NCI-H1092 (cell line): ENCODE data around the gene ZNF407.

Experiments used
- DNase-seq: peaks from one replicate; lab custom pipeline; 2025; lab: John Stamatoyannopoulos, UW

Gene ZNF407

GRCh38 chr18:74832381-74832780 is 234.7 kb downstream of the ZNF407 start:
- DNase-seq: no peak

GRCh38 chr18:74832999-74833398 is 235.3 kb downstream of the ZNF407 start:
- no peak for DNase-seq

GRCh38 chr18:74834424-74835309 is 237.0 kb downstream of the ZNF407 start:
- no peak for DNase-seq

GRCh38 chr18:74836296-74837139 is 238.8 kb downstream of the ZNF407 start:
- peak; percentile 84 for DNase-seq

- no peak for DNase-seq
Measured at GRCh38 chr18:74840492-74841167, 243.0 kb downstream of the ZNF407 start.

- DNase-seq: no peak
Measured at GRCh38 chr18:74841248-74841647, 243.6 kb downstream of the ZNF407 start.

GRCh38 chr18:74849301-74849700 is 251.6 kb downstream of the ZNF407 start:
- DNase-seq: no peak

GRCh38 chr18:74856434-74856833 is 258.8 kb downstream of the ZNF407 start:
- no peak for DNase-seq

- peak; percentile 25 for DNase-seq
Measured at GRCh38 chr18:74856928-74857327, 259.3 kb downstream of the ZNF407 start.

- no peak for DNase-seq
Measured at GRCh38 chr18:74857901-74858300, 260.2 kb downstream of the ZNF407 start.

- DNase-seq: no peak
Measured at GRCh38 chr18:74861154-74861553, 263.5 kb downstream of the ZNF407 start.

GRCh38 chr18:74862094-74862493 is 264.4 kb downstream of the ZNF407 start:
- no peak for DNase-seq

GRCh38 chr18:74866577-74866976 is 268.9 kb downstream of the ZNF407 start:
- DNase-seq: no peak

- DNase-seq: no peak
Measured at GRCh38 chr18:74868461-74868860, 270.8 kb downstream of the ZNF407 start.

- no peak for DNase-seq
Measured at GRCh38 chr18:74869904-74870863, 272.5 kb downstream of the ZNF407 start.

- DNase-seq: no peak
Measured at GRCh38 chr18:74870950-74871349, 273.3 kb downstream of the ZNF407 start.

- DNase-seq: no peak
Measured at GRCh38 chr18:74873629-74874028, 276.0 kb downstream of the ZNF407 start.

- no peak for DNase-seq
Measured at GRCh38 chr18:74874351-74874750, 276.7 kb downstream of the ZNF407 start.

GRCh38 chr18:74876630-74877243 is 279.1 kb downstream of the ZNF407 start:
- no peak for DNase-seq

GRCh38 chr18:74878267-74878666 is 280.6 kb downstream of the ZNF407 start:
- DNase-seq: no peak
